Putamen (tissue), 1 donor: ENCODE measurements around the gene AMZ2.
"Not testable (repeated sequence)": the region's sequence is repeated elsewhere in the genome, so short reads cannot be mapped to it uniquely, and the experiment has no call there.

ENCODE experiments used
- DNase-seq: peaks from one replicate; pipeline ENCODE4 v3.0.0-alpha.2; 2016; ENCODE audit warnings: low spot score

Gene AMZ2

GRCh38 chr17:68253426-68253825 lies 5.6 kb downstream of the AMZ2 start:
- DNase-seq = not testable (repeated sequence)

GRCh38 chr17:68255151-68255550 lies 7.3 kb downstream of the AMZ2 start:
- DNase-seq = no peak

GRCh38 chr17:68255731-68256538 lies 8.1 kb downstream of the AMZ2 start:
- no peak for DNase-seq

- not testable (repeated sequence) for DNase-seq
These were observed 8.9 kb downstream of the AMZ2 start for GRCh38 chr17:68256701-68257100.

- DNase-seq = no peak
These were observed 10.1 kb downstream of the AMZ2 start for GRCh38 chr17:68257934-68258333.

GRCh38 chr17:68258890-68259647 lies 11.2 kb downstream of the AMZ2 start:
- not testable (repeated sequence) for DNase-seq

- not testable (repeated sequence) for DNase-seq
These were observed 11.8 kb downstream of the AMZ2 start for GRCh38 chr17:68259648-68259951.

- no peak for DNase-seq
These were observed 12.4 kb downstream of the AMZ2 start for GRCh38 chr17:68260051-68260762.

GRCh38 chr17:68262467-68262866 lies 14.6 kb downstream of the AMZ2 start:
- DNase-seq = not testable (repeated sequence)

- DNase-seq = not testable (repeated sequence)
These were observed 15.3 kb downstream of the AMZ2 start for GRCh38 chr17:68263101-68263681.

- DNase-seq = not testable (repeated sequence)
These were observed 18.0 kb downstream of the AMZ2 start for GRCh38 chr17:68265833-68266232.

GRCh38 chr17:68273722-68274121 lies 25.9 kb downstream of the AMZ2 start:
- no peak for DNase-seq

GRCh38 chr17:68276339-68276738 lies 28.5 kb downstream of the AMZ2 start:
- DNase-seq = not testable (repeated sequence)

- no peak for DNase-seq
These were observed 30.0 kb downstream of the AMZ2 start for GRCh38 chr17:68277807-68278206.

- DNase-seq = not testable (repeated sequence)
These were observed 34.1 kb downstream of the AMZ2 start for GRCh38 chr17:68281965-68282364.

- DNase-seq = no peak
These were observed 40.5 kb downstream of the AMZ2 start for GRCh38 chr17:68288375-68288774.

- no peak for DNase-seq
These were observed 41.0 kb downstream of the AMZ2 start for GRCh38 chr17:68288804-68289203.

GRCh38 chr17:68289473-68289872 lies 41.6 kb downstream of the AMZ2 start:
- DNase-seq = no peak

- no peak for DNase-seq
These were observed 42.1 kb downstream of the AMZ2 start for GRCh38 chr17:68289936-68290267.

GRCh38 chr17:68290268-68290954 lies 42.6 kb downstream of the AMZ2 start:
- no peak for DNase-seq

- peak; percentile 66 for DNase-seq
These were observed 43.4 kb downstream of the AMZ2 start, which contains the start of the genes ARSG and SLC16A6 for GRCh38 chr17:68290955-68291835. ARSG (plus strand) TSS chr17:68291495; CDS start chr17:68307494, 15,999 bp downstream. SLC16A6 (minus strand) TSS chr17:68291127; CDS start chr17:68278320, 12,807 bp downstream.
